K562 treated with DMSO at 1 percent for 48 hours (cell line): ENCODE measurements around the gene SLC24A1. TPM values are rescaled to one million over a fixed set of nuclear protein-coding genes. Genes with fewer than 3 reads are reported as not detected.

Source experiments
- total RNA-seq: library from RNA; unstranded; fragments of 300-600 nt; gene quantifications from 2 replicates; pipeline ENCODE4 v1.2.3, GENCODE V29; 2022; ENCODE audit warnings: low replicate concordance; ENCODE audit errors: extremely low read depth

SLC24A1 gene
- total RNA-seq: not detected in 2 replicates

GRCh38 chr15:65621638-65622037, at the start of gene SLC24A1:
Gene SLC24A1 (plus strand): TSS chr15:65621938. CDS start chr15:65624081, 2,143 bp downstream.

GRCh38 chr15:65610871-65611718, 10.6 kb upstream of the SLC24A1 start, which contains the start of gene INTS14:
Gene INTS14 (minus strand): TSS chr15:65611131. CDS start chr15:65607380, 3,751 bp downstream.

Other genes starting within 250 kb of the SLC24A1 start
- gene IGDCC3, start 243.9 kb upstream of the SLC24A1 start, total RNA-seq: not detected in 2 replicates
- gene IGDCC4, start 199.0 kb upstream of the SLC24A1 start, total RNA-seq: not detected in 2 replicates
- gene DPP8, start 104.2 kb upstream of the SLC24A1 start, total RNA-seq: not detected in 2 replicates
- gene HACD3, start 91.5 kb upstream of the SLC24A1 start, total RNA-seq: not detected in 2 replicates
- not detected in 2 replicates for gene INTS14, start 10.8 kb upstream of the SLC24A1 start, total RNA-seq
- gene DENND4A, start 170.4 kb downstream of the SLC24A1 start, total RNA-seq: not detected in 2 replicates
- gene RAB11A, start 247.6 kb downstream of the SLC24A1 start, total RNA-seq: not detected in 2 replicates